Cardiac atrium fibroblast (primary cell): ENCODE measurements around the gene APCS. TPM values are rescaled to one million over a fixed set of nuclear protein-coding genes. Genes with fewer than 3 reads are reported as not detected.

Source experiments
- total RNA-seq: library from RNA; depleted of rRNA; stranded (reverse); fragments of >200 nt; gene quantifications from 2 replicates; pipeline ENCODE4 v1.2.3, GENCODE V29; 2015

Gene APCS
- total RNA-seq = not detected in 2 replicates

GRCh38 chr1:159587461-159587951 is at the start of gene APCS:
TSS of gene APCS (plus strand) at chr1:159587826. CDS start at chr1:159587922, 96 bp downstream.

Other genes with a start within 250 kb of the APCS start
- not detected in 2 replicates for gene OR10J4, start 155.6 kb upstream of the APCS start, total RNA-seq
- not detected in 2 replicates for gene OR10J1, start 148.1 kb upstream of the APCS start, total RNA-seq
- gene OR10J5, start 51.8 kb upstream of the APCS start, total RNA-seq = not detected in 2 replicates
- not detected in 2 replicates for gene CRP, start 126.8 kb downstream of the APCS start, total RNA-seq
- gene DUSP23, start 193.1 kb downstream of the APCS start, total RNA-seq = 48.0 and 53.8 TPM in 2 replicates
- gene FCRL6, start 214.5 kb downstream of the APCS start, total RNA-seq = not detected in 2 replicates
- gene SLAMF8, start 239.0 kb downstream of the APCS start, total RNA-seq = not detected in 2 replicates